HepG2 (cell line): Measurements from ENCODE around the gene CASP6. TPM values are rescaled to one million over a fixed set of nuclear protein-coding genes. Genes with fewer than 3 reads are reported as not detected.

Experiments used
- ATAC-seq: fragments of 200-7000 bp; cut with Tn5 transposase; 3 replicates; pipeline ENCODE4 v1.9.1; 2020; ENCODE audit warnings: mild to moderate bottlenecking, moderate library complexity
- BruUV-seq: library from RNA; stranded (reverse); fragments of 400-500 nt; replicated peaks from 2 replicates; lab custom pipeline; 2021; lab: Mats Ljungman, UMichigan
- CTCF ChIA-PET: fragments of 300-600 bp; formaldehyde crosslinking; extraction: SDS; loops from one replicate; lab custom pipeline; 2021; ENCODE audit warnings: low total read pairs, inconsistent platforms, low intra/inter-chr PET ratio; lab: Yijun Ruan, JAX
- POLR2A ChIA-PET: fragments of 350-600 bp; sonication (Branson Sonifier 250); formaldehyde crosslinking; loops from one replicate; lab custom pipeline; 2020; ENCODE audit warnings: antibody characterized with exemption, inconsistent platforms; lab: Yijun Ruan, JAX
- DNase-seq: peaks from one replicate; pipeline ENCODE4 v3.0.0-alpha.2; 2015; ENCODE audit warnings: low spot score
- FAIRE-seq: peaks from 3 replicates; lab custom pipeline; 2011; peaks lifted over from hg19 to GRCh38; lab: Jason Lieb, UNC
- H2AFZ ChIP-seq: one replicate; pipeline ENCODE4 v1.6.1; 2011; ENCODE audit warnings: low read length, inconsistent platforms
- H3K27ac ChIP-seq: fragments of 300-600 bp; 3 replicates; pipeline ENCODE4 v1.8.0; 2011; ENCODE audit warnings: mixed run types, mild to moderate bottlenecking, mixed read lengths, low read length, inconsistent platforms; ENCODE audit not compliant: insufficient read depth; ENCODE audit errors: extremely low read length
- H3K27me3 ChIP-seq, 2 experiments: fragments of 200-600 bp in 1 of 2; 2 replicates in 1 of 2; 3 replicates in 1 of 2; pipeline versions ENCODE4 v1.6.0 to v1.8.0; 2011; ENCODE audit warnings: low read length in 2 of 2, mild to moderate bottlenecking in 2 of 2, moderate library complexity in 2 of 2, inconsistent platforms in 1 of 2; ENCODE audit not compliant: insufficient read depth in 2 of 2, control insufficient read depth in 1 of 2
- H3K36me3 ChIP-seq, 2 experiments: fragments of 200-600 bp in 1 of 2; replicated peaks in 1 of 2; 2 replicates in 1 of 2; 3 replicates in 1 of 2; pipeline versions ENCODE4 v1.5.1 to v1.8.0; 2011; ENCODE audit warnings: low read length in 2 of 2, inconsistent platforms in 1 of 2; ENCODE audit not compliant: insufficient read depth in 2 of 2, control insufficient read depth in 1 of 2
- H3K4me1 ChIP-seq: 2 replicates; pipeline ENCODE4 v1.5.1; 2012; ENCODE audit warnings: low read length, inconsistent platforms; ENCODE audit not compliant: insufficient read depth
- H3K4me2 ChIP-seq: 2 replicates; pipeline ENCODE4 v1.6.0; 2011; ENCODE audit warnings: low read depth, low read length, inconsistent platforms
- H3K4me3 ChIP-seq, 3 experiments: fragments of 200-600 bp in 1 of 3; sonication (generic), shearing (Covaris generic) in 1 of 3; replicated peaks in 1 of 3; 2 replicates each; pipeline ENCODE4 v1.5.1; 2011 to 2016; ENCODE audit warnings: low read length in 3 of 3, inconsistent platforms in 2 of 3, low read depth in 2 of 3, mild to moderate bottlenecking in 2 of 3, control low read depth in 1 of 3, mixed read lengths in 1 of 3; ENCODE audit not compliant: insufficient read depth in 1 of 3
- H3K79me2 ChIP-seq: one replicate; pipeline ENCODE4 v1.6.1; 2011; ENCODE audit warnings: low read length, inconsistent platforms; ENCODE audit not compliant: insufficient read depth
- H3K9ac ChIP-seq: 2 replicates; pipeline ENCODE4 v1.6.0; 2011; ENCODE audit warnings: mild to moderate bottlenecking, low read depth, low read length, inconsistent platforms; ENCODE audit not compliant: insufficient read depth
- H3K9me3 ChIP-seq: 2 replicates; pipeline ENCODE4 v1.5.1; 2012; ENCODE audit warnings: mild to moderate bottlenecking, low read length
- H4K20me1 ChIP-seq: 2 replicates; pipeline ENCODE4 v1.6.0; 2011; ENCODE audit warnings: inconsistent platforms, mild to moderate bottlenecking, low read length, moderate library complexity; ENCODE audit not compliant: insufficient read depth
- CHD2 ChIP-seq: IDR thresholded peaks from 2 replicates; pipeline ENCODE4 v1.6.1; 2011; ENCODE audit warnings: low read depth, low read length, improper control_type of control experiment
- HOXA3 ChIP-seq: sonication (generic); formaldehyde crosslinking; IDR thresholded peaks from 2 replicates; pipeline ENCODE4 v1.5.0; 2020; ENCODE audit warnings: missing genetic modification reagents
- IRF2 ChIP-seq: IDR thresholded peaks from 2 replicates; pipeline ENCODE4 v1.6.1; 2018; ENCODE audit warnings: missing genetic modification reagents, missing compliant biosample characterization
- NFE2 ChIP-seq: sonication (generic); formaldehyde crosslinking; IDR thresholded peaks from 2 replicates; pipeline ENCODE4 v1.4.0; 2020; ENCODE audit warnings: missing genetic modification reagents
- TFDP1 ChIP-seq: IDR thresholded peaks from 2 replicates; pipeline ENCODE4 v1.6.1; 2016; ENCODE audit warnings: missing compliant biosample characterization, missing genetic modification reagents, borderline replicate concordance
- THYN1 ChIP-seq: sonication (generic); formaldehyde crosslinking; IDR thresholded peaks from 2 replicates; pipeline ENCODE4 v1.8.1; 2023; ENCODE audit warnings: low read depth, mild to moderate bottlenecking, moderate library complexity, missing genetic modification reagents, borderline replicate concordance
- ZMYM2 ChIP-seq: sonication (generic); formaldehyde crosslinking; IDR thresholded peaks from 2 replicates; pipeline ENCODE4 v1.8.0; 2022; ENCODE audit warnings: mild to moderate bottlenecking, missing genetic modification reagents
- ZNF138 ChIP-seq: sonication (generic); formaldehyde crosslinking; IDR thresholded peaks from 2 replicates; pipeline ENCODE4 v1.5.0; 2020; ENCODE audit warnings: mild to moderate bottlenecking, low read depth, missing genetic modification reagents
- ZNF30 ChIP-seq: sonication (generic); formaldehyde crosslinking; IDR thresholded peaks from 2 replicates; pipeline ENCODE4 v1.5.0; 2020; ENCODE audit warnings: mild to moderate bottlenecking, missing genetic modification reagents
- ZNF460 ChIP-seq: sonication (generic); formaldehyde crosslinking; IDR thresholded peaks from 2 replicates; pipeline ENCODE4 v1.5.1; 2020; ENCODE audit warnings: missing genetic modification reagents, mild to moderate bottlenecking, borderline replicate concordance
- ZNF616 ChIP-seq: sonication (generic); formaldehyde crosslinking; IDR thresholded peaks from 2 replicates; pipeline ENCODE4 v1.5.0; 2020; ENCODE audit warnings: low read depth, mild to moderate bottlenecking, missing genetic modification reagents
- ZNF724P ChIP-seq: sonication (generic); formaldehyde crosslinking; IDR thresholded peaks from 2 replicates; pipeline ENCODE4 v1.8.0; 2022; ENCODE audit warnings: missing genetic modification reagents, borderline replicate concordance
- ZNF800 ChIP-seq: sonication (generic); formaldehyde crosslinking; IDR thresholded peaks from 2 replicates; pipeline ENCODE4 v1.4.0; 2020; ENCODE audit warnings: missing genetic modification reagents
- WGBS: methylation state at CpG from one replicate; pipeline ENCODE4 v1.1.6; 2017; ENCODE audit warnings: low lambda C conversion rate; 5-methylcytosine and 5-hydroxymethylcytosine counted together
- in situ Hi-C: cut with HindIII; loops from 2 replicates; pipeline ENCODE4 v1.10.0; 2017; ENCODE audit warnings: low pct_unique_long_range_greater_than_20kb; ENCODE audit not compliant: extremely low pct_ligation_motif_present
- intact Hi-C: fragments of 100-400 bp; cut with micrococcal nuclease; formaldehyde crosslinking; loops from one replicate; pipeline ENCODE4 v1.10.0; 2022; ENCODE audit not compliant: unreplicated experiment
- polyA plus RNA-seq, 8 experiments: library from polyadenylated mRNA; depleted of rRNA in 3 of 8; stranded (reverse) in 7 of 8; unstranded in 1 of 8; fragments of >200 nt; fragmentation: Illumina TruSeq in 4 of 8; extraction: Trizol in 4 of 8; gene quantifications; 2 replicates each; pipeline versions ENCODE4 v1.2.1 to v1.2.3, GENCODE V29; 2011 to 2016; ENCODE audit warnings: low read depth in 4 of 8, missing spikeins in 1 of 8, mixed read lengths in 1 of 8; ENCODE audit not compliant: insufficient read depth in 1 of 8
- total RNA-seq, 5 experiments: library from RNA; depleted of rRNA; stranded (reverse); fragments of >200 nt; fragmentation: Illumina TruSeq; extraction: Trizol; gene quantifications; 2 replicates each; pipeline ENCODE4 v1.2.3, GENCODE V29; 2016; ENCODE audit warnings: low read depth in 1 of 5

The CASP6 gene
- total and polyA plus RNA-seq, 2 of the 13 experiments (the other 11 are each of a cell fraction or from before 2014, with no cell fraction given) = 19.7 to 34.6 TPM

- no peaks in the 10 kb centered on the region for H3K4me1 ChIP-seq
- peaks cover 16 to 45% of the 10 kb centered on the region in 2 experiments for H3K36me3 ChIP-seq
- no peak for ATAC-seq
- H4K20me1 ChIP-seq = no peaks in the 10 kb centered on the region
- BruUV-seq = no TSS peak
- WGBS = 100% methylated on average over 1 of the region's 1 CpG
- ChIA-PET POLR2A (no interaction called here), CTCF (no interaction called here)
- H3K9me3 ChIP-seq = no peaks in the 10 kb centered on the region
- no peak for FAIRE-seq
- TF ChIP-seq TFDP1 = no peak
- TF ChIP-seq NFE2 (CRISPR knock-in tag) = no peak
- DNase-seq = no peak
- no peaks in the 10 kb centered on the region for H3K79me2 ChIP-seq
- no peak overlapping the region for H3K9ac ChIP-seq
- no peaks in the 10 kb centered on the region; a peak in 1 of 5 replicates for H3K27me3 ChIP-seq
- H3K27ac ChIP-seq = no peak overlapping the region
- in situ Hi-C loops (no loop called here), intact Hi-C loops (loop anchor here (5.0 kb wide), 1 partner anchor 69 kb away; the partner anchor contains the start of gene GAR1)
- no peak overlapping the region for H3K4me3 ChIP-seq
- H3K4me2 ChIP-seq = no peak overlapping the region
- no peak overlapping the region for H2AFZ ChIP-seq
Observed at GRCh38 chr4:109748114-109748513, 44.9 kb upstream of the CASP6 start.

GRCh38 chr4:109746728-109747127 lies 43.5 kb upstream of the CASP6 start:
- Histone ChIP-seq H3K4me2 (no peak overlapping the region), H3K4me3 (no peak overlapping the region), H4K20me1 (no peaks in the 10 kb centered on the region), H3K9me3 (no peaks in the 10 kb centered on the region), H3K27me3 (no peaks in the 10 kb centered on the region), H3K9ac (no peak overlapping the region), H3K4me1 (no peaks in the 10 kb centered on the region), H2AFZ (no peak overlapping the region), H3K27ac (no peak overlapping the region), H3K79me2 (no peaks in the 10 kb centered on the region), H3K36me3 (peaks cover 18 to 58% of the 10 kb centered on the region in 2 experiments)
- 97% methylated on average over 2 of the region's 2 CpGs for WGBS
- intact Hi-C loops = loop anchor here (5.0 kb wide), 1 partner anchor 71 kb away; the partner anchor contains the start of gene GAR1
- no peak for FAIRE-seq
- in situ Hi-C loops = no loop called here
- no TSS peak for BruUV-seq
- ATAC-seq = no peak
- DNase-seq = no peak
- CTCF ChIA-PET = no interaction called here
- TF ChIP-seq ZNF800 = no peak
- no peak for TF ChIP-seq ZNF460
- no peak for TF ChIP-seq CHD2
- TF ChIP-seq HOXA3 (CRISPR knock-in tag) = no peak
- TF ChIP-seq THYN1 = no peak
- TF ChIP-seq ZNF30 = no peak
- TF ChIP-seq ZNF724P = no peak
- no peak for TF ChIP-seq ZNF138 (CRISPR knock-in tag)
- no peak for TF ChIP-seq ZMYM2 (CRISPR knock-in tag)
- no peak for TF ChIP-seq IRF2 (CRISPR knock-in tag)
- no peak for TF ChIP-seq ZNF616 (CRISPR knock-in tag)
- POLR2A ChIA-PET = no interaction called here
